Suprapubic skin (tissue), 4 donors: ENCODE data around the gene PIP5K1C. TPM values are rescaled to one million over a fixed set of nuclear protein-coding genes. Genes with fewer than 3 reads are reported as not detected.
"Not testable (repeated sequence)": the region's sequence is repeated elsewhere in the genome, so short reads cannot be mapped to it uniquely, and the experiment has no call there.

Experiments
- DNase-seq, 2 donors: peaks; one replicate each; pipeline ENCODE4 v3.0.0-alpha.2; 2019; ENCODE audit warnings: low spot score in 2 of 2
- H3K27ac ChIP-seq: fragments of 200-600 bp; sonication (generic); one replicate; pipeline ENCODE4 v1.5.1; 2019
- H3K27me3 ChIP-seq: fragments of 200-600 bp; sonication (generic); one replicate; pipeline ENCODE4 v1.5.1; 2019
- H3K36me3 ChIP-seq: fragments of 200-600 bp; sonication (generic); one replicate; pipeline ENCODE4 v1.5.1; 2019
- H3K4me1 ChIP-seq: fragments of 200-600 bp; sonication (generic); one replicate; pipeline ENCODE4 v1.5.1; 2019
- H3K4me3 ChIP-seq: fragments of 200-600 bp; sonication (generic); one replicate; pipeline ENCODE4 v1.5.1; 2019; ENCODE audit warnings: mild to moderate bottlenecking
- H3K9me3 ChIP-seq: fragments of 200-600 bp; sonication (generic); one replicate; pipeline ENCODE4 v1.5.1; 2019
- CTCF ChIP-seq, 2 donors: fragments of 200-600 bp in 1 of 2; fragments of 450-650 bp in 1 of 2; sonication (generic) in 1 of 2; IDR thresholded peaks; one replicate each; pipeline ENCODE4 v1.5.1; 2016 to 2019; ENCODE audit warnings: antibody characterized with exemption in 2 of 2, mild to moderate bottlenecking in 1 of 2, moderate library complexity in 1 of 2
- EP300 ChIP-seq: sonication (generic); formaldehyde crosslinking; IDR thresholded peaks from one replicate; pipeline ENCODE4 v1.6.1; 2017; ENCODE audit warnings: antibody characterized with exemption
- POLR2A ChIP-seq, 2 donors: fragments of 450-650 bp; IDR thresholded peaks; one replicate each; pipeline ENCODE4 v1.6.1; 2017; ENCODE audit warnings: antibody characterized with exemption in 2 of 2, mild to moderate bottlenecking in 2 of 2, moderate library complexity in 2 of 2
- POLR2AphosphoS5 ChIP-seq, 3 donors: sonication (generic); formaldehyde crosslinking; IDR thresholded peaks; one replicate each; pipeline ENCODE4 v1.6.1; 2017; ENCODE audit warnings: antibody characterized with exemption in 3 of 3
- WGBS: methylation state at CpG from one replicate; pipeline ENCODE4 v1.1.5; 2018; 5-methylcytosine and 5-hydroxymethylcytosine counted together
- total RNA-seq, 4 donors: library from RNA; depleted of rRNA; stranded (reverse); fragments of >200 nt; gene quantifications; one replicate each; pipeline ENCODE4 v1.1.0, GENCODE V29; 2016

PIP5K1C gene
- total RNA-seq, 4 donors from 2014 or later, result 16.5 to 25.7 (median 20.8) TPM

- Histone ChIP-seq H3K4me3 (no peak overlapping the region), H3K36me3 (no peaks in the 10 kb centered on the region), H3K27me3 (peaks cover 20% of the 10 kb centered on the region), H3K9me3 (no peaks in the 10 kb centered on the region), H3K4me1 (peaks cover 21% of the 10 kb centered on the region), H3K27ac (no peak overlapping the region)
- TF ChIP-seq EP300 (no peak), CTCF (IDR thresholded peaks at IDR 0.05) (no peak), POLR2A (IDR thresholded peaks at IDR 0.05) (no peak), POLR2AphosphoS5 (IDR thresholded peaks at IDR 0.05) (no peak)
- no peak for DNase-seq
- 92% methylated on average over 11 of the region's 22 CpGs for WGBS
These were observed 110.3 kb downstream of the PIP5K1C start for GRCh38 chr19:3589949-3590348.

DNA sequence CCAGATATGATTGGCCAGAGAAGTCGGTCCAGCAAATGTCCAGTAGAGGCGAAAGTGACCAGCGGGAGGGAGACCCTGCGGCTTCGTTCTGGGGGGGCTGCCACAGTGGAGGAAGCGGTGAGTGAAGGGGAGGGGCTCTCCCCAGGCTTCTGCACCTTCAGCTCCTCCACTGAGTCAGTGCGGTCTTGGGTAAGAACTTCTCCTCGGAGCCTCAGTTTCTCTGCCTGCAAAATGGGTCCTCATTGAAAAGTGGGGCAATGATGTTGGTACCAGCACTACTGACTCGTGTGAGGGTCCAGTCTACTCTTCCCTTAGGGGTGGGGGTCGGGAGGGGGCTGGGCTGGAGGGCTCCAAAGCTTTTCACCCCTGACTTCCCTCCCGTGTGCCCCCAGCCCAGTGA is 110.8 kb downstream of the PIP5K1C start:
- Histone ChIP-seq H3K4me1 (peaks cover 21% of the 10 kb centered on the region), H3K4me3 (no peak overlapping the region), H3K9me3 (no peaks in the 10 kb centered on the region), H3K36me3 (no peaks in the 10 kb centered on the region), H3K27ac (no peak overlapping the region), H3K27me3 (peaks cover 22% of the 10 kb centered on the region)
- DNase-seq, result no peak
- WGBS, result 93% methylated on average over 8 of the region's 11 CpGs
- TF ChIP-seq POLR2AphosphoS5 (IDR thresholded peaks at IDR 0.05) (no peak), CTCF (IDR thresholded peaks at IDR 0.05) (no peak), POLR2A (IDR thresholded peaks at IDR 0.05) (no peak), EP300 (no peak)

DNA sequence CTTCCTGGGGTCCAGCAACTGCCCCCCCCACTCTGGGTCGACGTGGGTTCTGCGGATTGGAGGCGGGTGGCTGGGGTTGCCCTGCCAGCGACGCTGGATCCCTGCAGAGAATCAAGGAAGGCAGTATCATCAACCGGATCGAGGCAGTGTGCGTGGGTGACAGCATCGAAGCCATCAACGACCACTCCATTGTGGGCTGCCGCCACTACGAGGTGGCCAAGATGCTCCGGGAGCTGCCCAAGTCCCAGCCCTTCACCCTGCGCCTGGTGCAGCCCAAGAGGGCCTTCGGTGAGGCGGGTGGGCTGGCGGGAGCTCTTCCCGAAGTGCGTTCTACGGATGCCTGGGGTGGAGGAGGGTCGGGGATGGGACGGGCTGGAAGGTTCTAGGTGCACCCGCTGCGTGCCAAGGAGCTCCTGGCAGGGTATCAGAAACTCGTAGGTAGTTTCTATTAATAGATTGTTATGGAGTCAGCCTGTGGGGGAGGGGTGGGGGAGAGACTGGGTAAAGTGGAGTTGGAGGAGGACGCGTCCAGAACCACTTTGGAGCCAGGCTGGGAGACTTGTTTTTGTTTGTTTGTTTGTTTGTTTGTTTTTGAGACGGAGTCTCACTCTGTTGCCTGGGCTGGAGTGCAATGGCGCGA is 113.4 kb downstream of the PIP5K1C start:
- H3K27ac ChIP-seq, result no peak overlapping the region
- no peak for TF ChIP-seq POLR2A (IDR thresholded peaks at IDR 0.05)
- TF ChIP-seq EP300, result no peak
- no peak for TF ChIP-seq CTCF (IDR thresholded peaks at IDR 0.05)
- TF ChIP-seq POLR2AphosphoS5 (IDR thresholded peaks at IDR 0.05), result no peak
- no peaks in the 10 kb centered on the region for H3K9me3 ChIP-seq
- peaks cover 21% of the 10 kb centered on the region for H3K4me1 ChIP-seq
- WGBS, result 55% methylated on average over 15 of the region's 31 CpGs
- H3K4me3 ChIP-seq, result no peak overlapping the region
- H3K36me3 ChIP-seq, result no peaks in the 10 kb centered on the region
- no peak for DNase-seq
- H3K27me3 ChIP-seq, result peaks cover 25% of the 10 kb centered on the region

- Histone ChIP-seq H3K4me3 (peak overlapping the region; percentile 46), H3K36me3 (no peaks in the 10 kb centered on the region), H3K9me3 (no peaks in the 10 kb centered on the region), H3K27ac (no peak overlapping the region), H3K27me3 (peaks cover 25% of the 10 kb centered on the region), H3K4me1 (peaks cover 21% of the 10 kb centered on the region)
- no peak for DNase-seq
- WGBS, result 35% methylated on average over 10 of the region's 16 CpGs
- TF ChIP-seq POLR2A (IDR thresholded peaks at IDR 0.05) (no peak), CTCF (IDR thresholded peaks at IDR 0.05) (peak in 1 of 2 donors; percentile 22), POLR2AphosphoS5 (IDR thresholded peaks at IDR 0.05) (no peak), EP300 (no peak)
These were observed 114.1 kb downstream of the PIP5K1C start for GRCh38 chr19:3586127-3586626.

DNA sequence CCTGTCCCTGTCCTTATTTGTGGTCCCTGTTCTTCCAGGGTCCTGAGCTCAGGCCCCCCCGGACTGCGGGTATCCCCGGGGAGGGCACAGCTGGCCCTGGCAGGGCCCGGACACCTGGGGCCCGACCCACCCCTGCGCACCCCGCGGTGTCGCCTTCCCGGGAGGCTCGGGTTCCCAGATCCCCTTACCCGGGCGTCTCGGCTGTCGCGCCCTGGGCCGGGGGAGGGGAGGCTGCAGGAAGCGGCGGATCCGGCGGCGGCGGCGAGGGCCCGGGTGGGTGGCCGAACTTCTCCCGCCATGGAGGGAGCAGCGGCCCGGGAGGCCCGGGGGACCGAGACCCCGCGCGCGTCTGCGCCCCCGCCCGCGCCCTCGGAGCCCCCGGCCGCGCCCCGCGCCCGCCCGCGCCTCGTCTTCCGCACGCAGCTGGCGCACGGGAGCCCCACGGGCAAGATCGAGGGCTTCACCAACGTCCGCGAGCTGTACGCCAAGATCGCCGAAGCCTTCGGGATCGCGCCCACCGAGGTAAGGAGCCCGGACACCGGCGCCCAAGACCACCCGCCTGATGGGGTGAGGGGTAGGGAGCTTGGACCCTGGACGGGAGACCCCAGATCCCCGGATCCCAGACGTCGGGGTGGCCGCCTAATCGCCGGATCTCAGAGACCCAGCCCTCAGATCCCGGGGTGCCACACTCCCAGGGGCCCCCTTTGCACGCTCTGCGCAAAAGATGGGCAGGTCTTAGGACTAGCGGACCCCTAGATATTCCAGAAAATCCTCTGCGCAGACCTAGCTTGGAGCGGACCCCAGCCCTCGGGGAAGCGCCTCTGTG is 114.8 kb downstream of the PIP5K1C start, which contains the start of gene GIPC3:
GIPC3 (plus strand) TSS at position 178 of the 826 bp plus-strand sequence; CDS start at position 298, 120 bp downstream.
- no peak for TF ChIP-seq EP300
- TF ChIP-seq POLR2A (IDR thresholded peaks at IDR 0.05), result no peak
- no peak for TF ChIP-seq POLR2AphosphoS5 (IDR thresholded peaks at IDR 0.05)
- TF ChIP-seq CTCF (IDR thresholded peaks at IDR 0.05), result no peak
- no peak for DNase-seq
- Histone ChIP-seq H3K27me3 (peaks cover 25% of the 10 kb centered on the region), H3K27ac (no peak within 1 kb of the TSS), H3K9me3 (no peaks in the 10 kb centered on the region), H3K4me3 (peak within 1 kb of the TSS; percentile 46), H3K4me1 (peaks cover 21% of the 10 kb centered on the region), H3K36me3 (no peaks in the 10 kb centered on the region)
- 0% methylated on average over 3 of the region's 84 CpGs for WGBS

DNA sequence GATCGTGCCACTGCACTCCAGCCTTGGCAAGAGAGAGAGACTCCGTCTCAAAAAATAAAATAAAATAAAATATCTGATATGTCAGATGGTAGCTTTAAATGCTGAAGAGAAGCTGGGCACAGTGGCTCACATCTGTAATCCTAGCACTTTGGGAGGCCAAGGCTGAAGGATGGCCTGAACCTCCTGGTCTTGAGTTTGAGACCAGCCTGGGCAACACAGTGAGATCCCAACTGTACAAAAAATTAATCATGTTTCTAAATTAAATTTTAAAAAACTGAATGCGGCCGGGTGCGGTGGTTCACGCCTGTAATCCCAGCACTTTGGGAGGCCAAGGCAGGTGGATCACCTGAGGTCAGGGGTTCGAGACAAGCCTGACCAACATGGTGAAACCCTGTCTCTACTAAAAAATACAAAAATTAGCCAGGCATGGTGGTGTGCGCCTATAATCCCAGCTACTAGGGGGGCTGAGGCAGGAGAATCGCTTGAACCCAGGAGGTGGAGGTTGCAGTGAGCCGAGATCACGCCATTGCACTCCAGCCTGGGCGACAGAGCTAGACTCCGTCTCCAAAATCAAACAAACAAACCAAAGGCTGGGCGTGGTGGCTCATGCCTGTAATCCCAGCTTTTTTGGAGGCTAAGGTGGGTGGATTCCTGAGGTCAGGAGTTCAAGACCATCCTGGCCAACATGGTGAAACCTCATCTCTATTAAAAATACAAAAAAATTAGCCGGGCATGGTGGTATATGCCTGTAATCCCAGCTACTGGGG is 116.0 kb downstream of the PIP5K1C start:
- not testable (repeated sequence) for H3K9me3 ChIP-seq, H3K36me3 ChIP-seq, H3K27ac ChIP-seq, DNase-seq, H3K4me3 ChIP-seq
- Histone ChIP-seq H3K4me1 (peaks cover 21% of the 10 kb centered on the region), H3K27me3 (peaks cover 25% of the 10 kb centered on the region)
- WGBS, result 91% methylated on average over 15 of the region's 15 CpGs

DNA sequence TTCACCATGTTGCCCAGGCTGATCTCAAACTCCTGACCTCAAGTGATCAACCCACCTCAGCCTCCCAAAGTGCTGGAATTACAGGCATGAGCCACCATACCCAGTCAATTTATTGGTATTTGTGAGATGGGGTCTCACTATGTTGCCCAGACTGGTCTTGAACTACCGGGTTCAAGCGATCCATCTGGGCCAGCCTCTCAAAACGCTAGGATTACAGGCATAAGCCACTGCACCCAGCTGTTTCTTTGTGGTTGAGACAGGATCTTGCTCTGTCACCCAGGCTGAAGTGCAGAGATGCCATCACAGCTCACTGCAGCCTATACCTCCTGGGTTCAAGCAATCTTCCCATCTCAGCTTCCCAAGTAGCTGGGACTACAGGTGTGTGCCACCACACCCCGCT is 118.5 kb downstream of the PIP5K1C start:
- not testable (repeated sequence) for H3K36me3 ChIP-seq, H3K9me3 ChIP-seq, H3K4me3 ChIP-seq, H3K27ac ChIP-seq, DNase-seq
- peaks cover 23% of the 10 kb centered on the region for H3K27me3 ChIP-seq
- WGBS, result 90% methylated on average over 4 of the region's 4 CpGs
- H3K4me1 ChIP-seq, result peaks cover 27% of the 10 kb centered on the region
